Measurements from ENCODE around the gene EGFL6. TPM values are rescaled to one million over a fixed set of nuclear protein-coding genes. Genes with fewer than 3 reads are reported as not detected.

Gene EGFL6
- total and polyA plus RNA-seq, 2 of the 13 experiments (the other 11 are each of a cell fraction or from before 2014, with no cell fraction given), result not detected

GRCh38 chrX:13646154-13646549 is 76.8 kb downstream of the EGFL6 start:
- WGBS (ENCODE audit: low lambda C conversion rate), result 27% methylated on average over 3 of the region's 3 CpGs
- H3K79me2 ChIP-seq (ENCODE audit: insufficient read depth, low read length), result no peaks in the 10 kb centered on the region
- H2AFZ ChIP-seq (ENCODE audit: low read length), result no peak overlapping the region
- POLR2A ChIA-PET, result no interaction called here
- no peaks in the 10 kb centered on the region for H3K9me3 ChIP-seq (ENCODE audit: low read length)
- in situ Hi-C loops (cut with HindIII; ENCODE audit: extremely low pct_ligation_motif_present, low pct_unique_long_range_greater_than_20kb) (loop anchor here (10.0 kb wide), 1 partner anchor 131 kb away; no protein-coding TSS in a partner anchor), intact Hi-C loops (cut with micrococcal nuclease; ENCODE audit: unreplicated experiment) (loop anchor here (1.0 kb wide), 1 partner anchor 140 kb away; no protein-coding TSS in a partner anchor)
- no peaks in the 10 kb centered on the region for H3K27me3 ChIP-seq (ENCODE audit: control insufficient read depth in 1 of 2, insufficient read depth in 2 of 2, low read length in 2 of 2)
- BruUV-seq (replicated peaks), result no TSS peak
- no peaks in the 10 kb centered on the region for H3K4me1 ChIP-seq (ENCODE audit: insufficient read depth, low read length)
- no peak overlapping the region for H3K4me3 ChIP-seq (replicated peaks in 1 of 3; ENCODE audit: insufficient read depth in 1 of 3, low read depth in 2 of 3, low read length in 3 of 3)
- no peaks in the 10 kb centered on the region for H3K36me3 ChIP-seq (replicated peaks in 1 of 2; ENCODE audit: control insufficient read depth in 1 of 2, insufficient read depth in 2 of 2, low read length in 2 of 2)
- ATAC-seq (peak; percentile 79), FAIRE-seq (peak; percentile 71), DNase-seq (ENCODE audit: low spot score) (peak; percentile 30)
- no peak overlapping the region for H3K4me2 ChIP-seq (ENCODE audit: low read depth, low read length)
- H3K9ac ChIP-seq (ENCODE audit: insufficient read depth, low read depth, low read length), result no peak overlapping the region
- H3K27ac ChIP-seq (ENCODE audit: extremely low read length, insufficient read depth, low read length), result no peak overlapping the region
- CTCF ChIA-PET (ENCODE audit: low intra/inter-chr PET ratio, low total read pairs), result interaction anchor here (1.4 kb wide), 1 partner anchor 139 kb away, joined by 7 read pairs; no protein-coding TSS in a partner anchor
- H4K20me1 ChIP-seq (ENCODE audit: insufficient read depth, low read length), result no peaks in the 10 kb centered on the region
- TF ChIP-seq HDAC6 (IDR thresholded peaks at IDR 0.05; ENCODE audit: low read depth, low read length), result no peak
- no peak for TF ChIP-seq ZNF281 (CRISPR knock-in tag; IDR thresholded peaks at IDR 0.05; ENCODE audit: borderline replicate concordance)
- 0 out of 4 replicates have a peak, but pooled peaks of 1 of the 2 experiments have one; percentile 34 for TF ChIP-seq ATF4 (CRISPR knock-in tag; IDR thresholded peaks at IDR 0.05)
- peak; percentile 45 for TF ChIP-seq SMC3 (IDR thresholded peaks at IDR 0.05; ENCODE audit: low read length)
- no peak for TF ChIP-seq CBX5 (CRISPR knock-in tag; IDR thresholded peaks at IDR 0.05; ENCODE audit: borderline replicate concordance)
- no peak for TF ChIP-seq ZMYM4 (CRISPR knock-in tag; IDR thresholded peaks at IDR 0.05)
- no peak for TF ChIP-seq TBX2 (CRISPR knock-in tag; IDR thresholded peaks at IDR 0.05; ENCODE audit: borderline replicate concordance)
- TF ChIP-seq CTCF (CRISPR knock-in tag; IDR thresholded peaks at IDR 0.05), result peak; percentile 63
- TF ChIP-seq NFRKB (IDR thresholded peaks at IDR 0.05), result no peak
- peak; percentile 48 for TF ChIP-seq STAG1 (CRISPR knock-in tag; IDR thresholded peaks at IDR 0.05)
- TF ChIP-seq RAD21 (CRISPR knock-in tag; IDR thresholded peaks at IDR 0.05), result 0 out of 2 replicates have a peak, but pooled peaks have one; percentile 23
- TF ChIP-seq PRDM4 (CRISPR knock-in tag; IDR thresholded peaks at IDR 0.05; ENCODE audit: borderline replicate concordance), result no peak
